Measurements from ENCODE around the gene SEMA4C. TPM values are rescaled to one million over a fixed set of nuclear protein-coding genes. Genes with fewer than 3 reads are reported as not detected.
A peak's percentile ranks its signal among the peaks of the same experiment; 100 is the strongest.

The SEMA4C gene
- total and polyA plus RNA-seq, 2 experiments from 2014 or later, result 27.9 to 53.6 TPM

DNA sequence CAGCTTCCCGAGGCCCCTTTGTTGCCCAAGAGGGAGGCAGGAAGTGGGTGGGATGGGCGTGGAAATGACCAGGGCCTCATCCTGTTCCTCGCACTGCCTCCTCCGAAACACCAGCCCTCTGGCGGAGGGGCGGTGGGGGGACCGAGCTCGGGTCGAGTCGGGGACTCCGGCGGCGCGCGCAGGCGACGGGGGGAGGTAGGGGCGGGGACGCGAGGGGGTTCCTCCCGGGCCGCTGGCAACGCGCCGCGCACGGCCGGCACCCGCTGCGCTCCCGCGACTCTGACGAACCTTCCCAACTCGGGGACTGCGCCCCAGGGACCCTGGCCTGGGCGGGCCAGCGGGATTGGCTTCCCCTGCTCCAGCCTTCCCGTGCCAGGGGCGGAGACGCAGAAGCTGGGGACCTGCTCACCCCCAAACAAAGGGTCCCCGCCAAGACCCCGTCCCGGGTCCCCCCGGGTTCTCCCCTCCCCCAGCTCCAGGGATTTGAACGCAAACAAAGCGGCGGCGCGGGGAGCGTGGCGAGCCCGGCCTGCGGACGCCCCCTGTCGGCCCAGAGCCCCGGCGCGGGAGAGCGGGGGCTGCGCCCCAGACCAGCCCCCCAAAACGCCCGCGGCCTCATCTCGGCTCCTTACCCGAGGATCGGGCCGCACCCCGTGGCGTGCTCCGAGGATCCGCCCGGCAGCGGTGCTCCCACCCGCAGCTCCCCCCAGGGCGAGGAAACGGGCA is 1.2 kb downstream of the SEMA4C start:
- Histone ChIP-seq H3K4me3 (peak overlapping the region; percentile 89), H3K9me3 (ENCODE audit: low read depth) (no peaks in the 10 kb centered on the region), H3K27ac (peak overlapping the region; percentile 94), H3K4me1 (ENCODE audit: low read depth) (peaks cover 3% of the 10 kb centered on the region), H3K36me3 (peaks cover 21% of the 10 kb centered on the region), H3K27me3 (no peaks in the 10 kb centered on the region)
- peak; percentile 90 to 97 for DNase-seq (ENCODE audit: low read depth in 1 of 2, low spot score in 1 of 2)
- TF ChIP-seq, protein P1, sequence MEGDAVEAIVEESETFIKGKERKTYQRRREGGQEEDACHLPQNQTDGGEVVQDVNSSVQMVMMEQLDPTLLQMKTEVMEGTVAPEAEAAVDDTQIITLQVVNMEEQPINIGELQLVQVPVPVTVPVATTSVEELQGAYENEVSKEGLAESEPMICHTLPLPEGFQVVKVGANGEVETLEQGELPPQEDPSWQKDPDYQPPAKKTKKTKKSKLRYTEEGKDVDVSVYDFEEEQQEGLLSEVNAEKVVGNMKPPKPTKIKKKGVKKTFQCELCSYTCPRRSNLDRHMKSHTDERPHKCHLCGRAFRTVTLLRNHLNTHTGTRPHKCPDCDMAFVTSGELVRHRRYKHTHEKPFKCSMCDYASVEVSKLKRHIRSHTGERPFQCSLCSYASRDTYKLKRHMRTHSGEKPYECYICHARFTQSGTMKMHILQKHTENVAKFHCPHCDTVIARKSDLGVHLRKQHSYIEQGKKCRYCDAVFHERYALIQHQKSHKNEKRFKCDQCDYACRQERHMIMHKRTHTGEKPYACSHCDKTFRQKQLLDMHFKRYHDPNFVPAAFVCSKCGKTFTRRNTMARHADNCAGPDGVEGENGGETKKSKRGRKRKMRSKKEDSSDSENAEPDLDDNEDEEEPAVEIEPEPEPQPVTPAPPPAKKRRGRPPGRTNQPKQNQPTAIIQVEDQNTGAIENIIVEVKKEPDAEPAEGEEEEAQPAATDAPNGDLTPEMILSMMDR (IDR thresholded peaks at IDR 0.05; ENCODE audit: low read depth, low read length), result peak; percentile 68

DNA sequence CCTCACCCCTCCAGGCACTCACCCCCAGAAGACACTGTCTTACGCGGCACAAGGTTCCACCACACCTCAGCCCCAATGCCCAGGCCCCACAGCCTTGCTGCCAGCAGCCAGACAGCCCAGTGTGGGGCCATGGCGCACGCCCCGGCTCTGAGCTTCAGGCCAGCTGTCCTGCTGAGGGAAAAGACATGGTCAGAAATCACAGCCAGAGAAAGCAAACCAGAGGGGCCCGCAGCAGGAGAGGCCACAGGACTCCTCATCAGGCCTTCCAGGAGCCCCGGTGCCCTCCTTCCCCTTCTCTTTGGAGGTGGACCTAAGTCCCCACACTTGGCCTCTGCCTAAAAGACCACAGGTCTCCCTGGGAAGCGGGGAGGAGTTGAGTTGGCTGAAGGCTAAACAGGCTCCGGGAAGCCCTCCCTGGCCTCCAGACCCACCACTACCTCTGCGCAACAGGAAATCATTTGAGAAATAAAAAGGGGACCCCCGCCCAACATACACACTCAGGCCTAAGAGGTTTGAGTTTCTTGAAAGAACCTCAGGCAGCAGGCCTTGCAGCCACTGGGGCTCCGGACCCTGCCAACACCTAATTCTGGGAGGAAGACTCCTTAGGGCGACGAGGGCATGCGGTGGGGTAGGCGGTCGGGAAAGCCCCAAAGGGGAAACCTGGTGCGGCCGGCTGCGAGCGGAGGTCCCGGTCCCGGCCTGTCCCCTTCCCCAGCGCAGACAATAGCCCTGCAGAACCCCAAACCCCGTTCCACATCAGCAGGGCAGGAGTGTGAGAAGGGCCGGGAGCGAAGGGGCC is 1.9 kb downstream of the SEMA4C start:
- no peak for DNase-seq (ENCODE audit: low read depth in 1 of 2, low spot score in 1 of 2)
- no peaks in the 10 kb centered on the region for H3K27me3 ChIP-seq
- peak overlapping the region; percentile 94 for H3K27ac ChIP-seq
- H3K4me3 ChIP-seq, result peak overlapping the region; percentile 89
- H3K9me3 ChIP-seq (ENCODE audit: low read depth), result no peaks in the 10 kb centered on the region
- H3K36me3 ChIP-seq, result peaks cover 29% of the 10 kb centered on the region
- TF ChIP-seq, protein P1 (IDR thresholded peaks at IDR 0.05; ENCODE audit: low read depth, low read length), result no peak
- H3K4me1 ChIP-seq (ENCODE audit: low read depth), result peaks cover 3% of the 10 kb centered on the region

DNA sequence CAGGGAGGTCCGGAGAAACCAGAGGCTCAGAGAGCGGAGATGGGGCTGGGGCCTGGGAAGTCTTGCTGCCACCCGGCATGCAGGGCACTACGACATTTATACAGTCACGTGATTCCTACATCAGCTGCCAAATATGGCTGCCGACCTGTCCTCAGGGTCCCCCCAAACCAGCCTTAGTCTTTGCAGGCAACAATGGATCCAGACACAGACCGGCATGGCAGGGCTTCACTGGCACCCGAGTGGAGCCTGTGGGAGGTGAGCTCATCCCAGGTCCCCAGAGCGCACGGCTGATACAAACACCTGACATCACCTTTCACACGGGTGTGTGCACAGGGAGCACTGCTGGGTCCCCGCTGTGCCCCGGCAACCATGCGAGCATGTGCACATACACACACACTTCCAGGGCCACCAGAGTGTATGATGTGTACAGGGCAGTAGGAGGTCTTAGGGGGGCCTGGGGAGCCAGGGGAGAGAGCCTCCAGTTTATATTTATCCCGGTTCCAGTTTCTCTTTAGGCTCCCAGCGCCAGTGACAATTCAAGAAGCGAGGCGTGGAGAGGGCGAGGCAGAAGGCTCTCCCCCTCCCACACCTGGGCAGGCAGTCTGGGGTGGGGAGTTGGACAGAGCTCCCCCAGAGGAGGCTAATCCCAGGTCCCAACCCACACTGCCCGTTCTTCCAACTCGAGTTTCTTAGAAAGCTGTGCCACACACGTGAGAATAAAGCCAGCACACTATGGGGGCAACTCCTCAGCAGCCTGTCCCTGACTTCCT is 2.7 kb downstream of the SEMA4C start:
- no peaks in the 10 kb centered on the region for H3K27me3 ChIP-seq
- TF ChIP-seq, protein P1 (IDR thresholded peaks at IDR 0.05; ENCODE audit: low read depth, low read length), result no peak
- H3K9me3 ChIP-seq (ENCODE audit: low read depth), result no peaks in the 10 kb centered on the region
- no peak for DNase-seq (ENCODE audit: low read depth in 1 of 2, low spot score in 1 of 2)
- H3K27ac ChIP-seq, result peak overlapping the region; percentile 94
- H3K36me3 ChIP-seq, result peaks cover 33% of the 10 kb centered on the region
- H3K4me1 ChIP-seq (ENCODE audit: low read depth), result peaks cover 3% of the 10 kb centered on the region
- H3K4me3 ChIP-seq, result peak overlapping the region; percentile 89

DNA sequence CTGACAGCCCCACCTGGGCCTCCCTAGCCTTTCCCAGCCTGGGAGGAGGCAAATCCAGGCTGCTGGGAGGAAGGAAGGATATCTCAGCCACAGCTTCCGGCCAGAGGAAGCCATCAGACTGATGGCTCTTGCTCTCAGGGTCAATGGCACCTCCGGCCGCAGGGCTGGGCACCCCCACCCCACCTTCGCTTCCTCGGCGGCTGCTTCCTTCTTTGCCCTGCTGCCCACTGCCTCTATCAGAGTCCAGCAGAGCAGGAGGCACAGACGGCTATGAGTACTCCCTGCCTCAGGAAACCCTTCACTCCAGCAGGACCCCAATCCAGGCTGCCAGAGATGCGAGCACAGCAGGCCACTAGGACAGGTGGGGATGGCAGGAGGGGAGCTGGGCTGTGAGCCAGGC is 3.3 kb downstream of the SEMA4C start:
- Histone ChIP-seq H3K27ac (no peak overlapping the region), H3K36me3 (peaks cover 36% of the 10 kb centered on the region), H3K4me1 (ENCODE audit: low read depth) (peaks cover 3% of the 10 kb centered on the region), H3K27me3 (no peaks in the 10 kb centered on the region), H3K4me3 (no peak overlapping the region), H3K9me3 (ENCODE audit: low read depth) (no peaks in the 10 kb centered on the region)
- DNase-seq (ENCODE audit: low read depth in 1 of 2, low spot score in 1 of 2), result no peak
- TF ChIP-seq, protein P1 (IDR thresholded peaks at IDR 0.05; ENCODE audit: low read depth, low read length), result no peak

DNA sequence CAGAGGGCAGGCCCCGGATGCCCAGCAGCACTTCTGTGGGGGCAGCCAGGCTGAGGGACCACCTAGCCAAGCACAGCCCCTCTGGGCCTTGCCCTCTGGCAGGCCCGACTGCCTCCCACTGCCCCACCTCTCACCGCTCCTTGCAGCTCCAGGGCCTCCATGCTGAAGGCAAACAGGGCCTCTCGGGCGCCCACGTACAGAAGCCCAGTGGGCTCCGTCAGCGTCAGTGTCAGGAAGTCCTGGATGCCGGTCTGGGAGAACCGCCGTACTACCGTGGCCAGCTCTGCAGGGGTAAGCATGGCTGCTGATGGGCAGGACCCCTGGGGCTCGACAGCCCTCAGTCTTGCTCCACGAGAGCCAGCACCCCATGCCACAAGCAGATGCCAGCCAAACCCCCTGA is 3.7 kb downstream of the SEMA4C start:
- H3K4me3 ChIP-seq, result no peak overlapping the region
- peaks cover 3% of the 10 kb centered on the region for H3K4me1 ChIP-seq (ENCODE audit: low read depth)
- TF ChIP-seq, protein P1 (IDR thresholded peaks at IDR 0.05; ENCODE audit: low read depth, low read length), result no peak
- no peak for DNase-seq (ENCODE audit: low read depth in 1 of 2, low spot score in 1 of 2)
- H3K27ac ChIP-seq, result no peak overlapping the region
- H3K9me3 ChIP-seq (ENCODE audit: low read depth), result no peaks in the 10 kb centered on the region
- H3K36me3 ChIP-seq, result peaks cover 38% of the 10 kb centered on the region
- H3K27me3 ChIP-seq, result no peaks in the 10 kb centered on the region

All from cardiac muscle cell (in vitro differentiated cells and primary cell).